ENCODE measurements around the gene HOXA11.

Gene HOXA11

DNA sequence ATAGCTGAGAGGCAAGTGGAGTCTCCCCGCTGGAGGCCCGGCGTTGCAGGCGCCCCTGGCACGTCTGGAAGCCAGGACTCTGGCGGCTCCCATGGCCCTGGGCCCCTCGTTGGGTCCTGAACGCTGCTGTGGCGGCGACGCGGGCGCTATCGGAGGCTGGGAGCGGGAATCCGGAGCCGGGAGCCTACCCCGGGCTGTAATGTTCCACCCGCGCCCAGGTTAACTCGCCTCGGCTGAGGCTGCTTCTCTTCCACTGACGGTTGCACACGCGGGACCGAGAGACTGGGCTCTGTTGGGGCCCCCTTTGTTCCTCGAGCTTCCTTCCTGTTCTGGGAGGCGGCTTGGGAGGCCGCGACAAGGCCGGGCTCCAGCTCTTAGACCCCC lies 40.3 kb downstream of the HOXA11 start:
- no peak for DNase-seq

DNA sequence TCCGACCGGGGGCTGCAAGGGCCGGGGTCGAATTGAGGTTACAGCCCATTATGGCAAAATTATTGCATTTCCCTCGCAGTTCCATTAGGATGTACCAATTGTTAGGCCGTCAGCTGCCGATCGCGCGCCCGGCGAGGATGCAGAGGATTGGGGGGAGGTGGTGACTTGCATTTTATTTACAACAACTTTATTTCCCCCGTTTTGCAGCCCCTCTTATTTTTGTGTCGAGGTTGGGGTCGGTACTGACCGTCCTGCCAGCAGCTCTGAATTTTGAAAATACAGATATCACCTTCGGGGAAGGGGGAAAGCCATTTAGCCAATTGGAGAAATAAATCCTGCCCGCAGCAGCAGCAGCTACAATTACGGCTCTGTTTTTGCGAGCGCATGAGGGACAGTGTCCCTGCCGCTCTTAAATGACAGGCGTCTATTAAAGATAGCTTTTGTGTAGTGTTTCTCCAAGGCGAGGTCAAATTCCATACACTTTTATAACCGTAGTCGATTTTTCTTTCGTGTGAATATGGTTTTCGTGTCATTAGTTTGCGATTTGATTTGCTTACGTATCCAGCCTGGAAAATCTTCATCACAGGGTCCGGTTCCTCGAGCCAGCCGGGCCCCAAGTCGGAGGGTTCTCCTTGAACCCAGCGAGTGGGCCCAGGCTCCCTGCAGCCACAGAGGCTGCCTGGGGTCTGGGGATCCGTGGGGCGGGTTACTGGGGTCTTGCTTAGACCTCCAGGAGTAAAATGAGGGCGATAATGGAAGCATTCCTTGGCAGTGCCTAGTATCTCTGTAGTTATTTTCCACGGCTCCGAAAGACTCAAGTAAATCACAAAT lies 40.9 kb downstream of the HOXA11 start:
- no peak for DNase-seq

GRCh38 chr7:27143023-27143949 lies 41.7 kb downstream of the HOXA11 start, which contains the start of gene HOXA5:
Gene HOXA5, minus strand, starts transcription at chr7:27143681. Its CDS starts 74 bp downstream, at chr7:27143607.
- DNase-seq: no peak

DNA sequence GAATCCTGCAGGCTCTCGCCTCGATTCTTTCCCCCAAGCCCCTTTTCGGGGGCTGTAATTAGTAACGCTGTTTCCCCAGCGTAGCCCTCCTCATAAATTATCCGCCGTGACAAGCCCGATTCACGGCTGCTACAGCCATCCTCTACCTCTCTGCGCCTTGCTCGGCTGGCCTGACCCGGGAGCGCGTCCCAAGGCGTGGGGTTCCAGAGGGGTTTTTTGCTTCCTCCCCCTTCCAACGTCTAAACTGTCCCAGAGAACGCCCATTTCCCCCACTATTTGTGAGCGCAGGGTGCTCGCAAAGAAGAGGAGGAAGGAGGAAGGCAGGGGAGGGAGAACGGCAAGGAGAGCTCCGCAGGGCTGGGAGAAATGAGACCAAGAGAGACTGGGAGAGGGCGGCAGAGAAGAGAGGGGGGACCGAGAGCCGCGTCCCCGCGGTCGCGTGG lies 42.4 kb downstream of the HOXA11 start:
- DNase-seq: no peak

DNA sequence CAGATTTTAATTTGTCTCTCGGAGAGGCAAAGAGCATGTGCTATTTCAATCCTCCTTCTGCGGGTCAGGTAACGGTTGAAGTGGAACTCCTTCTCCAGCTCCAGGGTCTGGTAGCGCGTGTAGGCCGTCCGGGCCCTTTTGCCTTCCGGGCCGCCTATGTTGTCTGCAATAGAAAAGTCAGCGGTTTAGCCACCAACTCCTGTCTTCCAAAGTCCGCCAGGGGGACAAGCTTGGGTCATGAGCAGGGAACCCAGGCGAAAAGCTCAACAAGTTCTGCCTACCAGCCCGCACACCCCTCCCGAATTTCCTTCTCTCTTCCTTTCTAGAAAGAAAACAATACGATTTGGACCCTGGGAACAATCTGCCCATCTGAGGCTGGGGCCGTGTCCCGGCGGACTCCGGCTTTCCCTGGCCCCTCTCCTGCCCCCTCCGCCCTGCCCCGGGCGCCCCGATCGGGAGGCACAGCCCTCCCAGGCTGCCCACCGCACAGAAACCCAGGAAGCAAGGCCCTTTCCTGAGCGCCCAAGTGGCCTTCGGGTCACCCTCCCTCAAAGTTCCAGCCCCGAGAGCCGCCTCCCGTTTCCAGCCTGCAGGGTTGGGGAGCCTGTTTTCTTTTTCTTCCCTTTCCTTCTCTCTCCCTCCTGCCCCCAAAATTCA lies 43.0 kb downstream of the HOXA11 start:
- no peak for DNase-seq

- no peak for DNase-seq
These were observed 43.7 kb downstream of the HOXA11 start for GRCh38 chr7:27141137-27141922.

DNA sequence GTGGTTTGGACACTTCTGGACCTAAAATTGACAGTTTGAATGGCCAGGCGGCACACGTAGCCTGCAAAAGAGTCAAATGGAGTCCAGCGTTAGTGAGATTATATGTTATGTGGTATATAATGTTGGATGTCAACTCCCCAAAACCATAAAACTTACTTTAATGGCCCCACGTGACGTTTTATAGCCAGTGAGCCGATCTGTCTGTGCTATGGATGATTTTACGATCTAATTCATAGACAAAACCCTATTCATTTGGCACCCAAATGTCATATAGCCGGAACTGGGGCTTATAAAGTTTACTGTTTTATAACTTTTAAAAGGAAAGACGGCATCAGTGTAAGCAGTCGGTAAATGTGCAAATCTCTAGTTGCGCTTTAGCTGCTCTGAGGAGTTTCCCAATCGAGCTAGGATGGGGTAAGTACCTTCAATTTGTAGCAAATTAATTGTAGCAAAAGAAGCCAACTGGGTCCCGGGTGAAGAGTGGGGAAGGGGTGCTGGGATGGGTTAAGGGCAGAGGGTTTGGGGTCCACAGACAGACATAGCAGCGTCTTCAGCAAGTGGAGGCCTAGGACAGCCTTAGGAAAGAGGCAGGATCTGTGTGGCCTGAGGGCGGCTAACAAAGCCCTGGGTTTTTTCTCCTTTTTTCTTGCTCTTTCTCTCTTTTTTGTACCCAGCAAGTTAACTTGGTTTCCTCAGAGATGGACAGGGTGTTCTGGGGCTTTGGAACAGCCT lies 44.7 kb downstream of the HOXA11 start:
- no peak for DNase-seq

DNA sequence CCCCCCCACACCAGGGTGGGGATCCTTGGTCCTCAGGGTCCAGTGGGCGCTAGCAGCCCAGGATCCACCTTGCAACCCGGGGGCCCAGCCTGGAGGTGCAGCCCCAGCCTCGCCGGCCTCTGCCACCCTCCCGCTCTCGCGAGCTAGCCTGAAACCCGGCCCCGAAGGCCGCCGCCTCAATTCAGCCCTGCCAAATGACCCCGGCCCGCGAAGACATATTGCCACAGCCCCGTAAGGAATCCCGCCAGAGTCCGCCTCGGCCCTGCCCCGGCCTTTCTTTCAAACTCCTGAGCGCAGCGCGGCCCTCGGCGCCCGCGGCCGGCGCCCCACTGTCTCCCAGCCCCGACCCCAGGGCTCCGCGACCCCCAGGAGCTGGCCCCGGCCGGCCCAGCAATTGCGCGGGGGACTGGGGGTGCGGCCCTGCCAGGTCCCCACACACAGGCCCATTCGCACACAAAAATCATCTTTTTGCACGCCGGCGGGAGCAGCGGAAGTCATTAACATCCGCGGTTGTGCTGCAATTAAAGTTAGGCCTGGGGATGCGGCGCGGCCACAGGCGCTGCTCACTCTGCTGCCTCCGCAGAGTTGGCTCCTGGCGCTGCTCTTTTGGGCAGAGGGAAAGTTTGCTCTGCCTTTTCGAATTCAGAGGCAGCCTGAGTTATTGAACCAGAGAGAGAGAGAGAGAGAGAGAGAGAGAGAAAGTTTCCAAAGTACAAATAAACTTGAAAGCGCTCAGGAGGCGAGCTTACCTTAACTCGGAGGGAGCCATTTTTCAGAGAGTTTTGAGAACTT lies 45.5 kb downstream of the HOXA11 start:
- DNase-seq: no peak

GRCh38 chr7:27138985-27139333 lies 46.1 kb downstream of the HOXA11 start:
- no peak for DNase-seq

DNA sequence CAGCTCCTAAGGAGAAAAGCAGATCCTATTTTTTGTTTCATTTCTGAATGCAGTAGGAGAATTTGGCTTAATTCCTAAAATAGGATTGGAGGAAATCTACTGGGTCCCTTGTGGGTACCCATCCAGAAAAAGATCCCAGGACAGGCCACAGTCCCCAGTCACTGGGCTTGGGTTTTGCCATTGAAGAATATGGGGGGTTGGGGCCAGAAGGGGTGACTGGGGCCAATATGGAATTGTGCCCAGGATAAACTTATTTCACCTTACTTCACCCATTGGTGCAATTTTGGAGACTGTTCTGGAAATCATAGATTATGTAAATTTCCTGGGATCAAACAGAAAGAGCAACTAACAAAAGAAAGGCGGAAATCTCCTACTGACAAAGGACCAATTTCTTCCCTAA lies 46.6 kb downstream of the HOXA11 start:
- no peak for DNase-seq

- DNase-seq: no peak
These were observed 47.3 kb downstream of the HOXA11 start for GRCh38 chr7:27137640-27138315.

DNA sequence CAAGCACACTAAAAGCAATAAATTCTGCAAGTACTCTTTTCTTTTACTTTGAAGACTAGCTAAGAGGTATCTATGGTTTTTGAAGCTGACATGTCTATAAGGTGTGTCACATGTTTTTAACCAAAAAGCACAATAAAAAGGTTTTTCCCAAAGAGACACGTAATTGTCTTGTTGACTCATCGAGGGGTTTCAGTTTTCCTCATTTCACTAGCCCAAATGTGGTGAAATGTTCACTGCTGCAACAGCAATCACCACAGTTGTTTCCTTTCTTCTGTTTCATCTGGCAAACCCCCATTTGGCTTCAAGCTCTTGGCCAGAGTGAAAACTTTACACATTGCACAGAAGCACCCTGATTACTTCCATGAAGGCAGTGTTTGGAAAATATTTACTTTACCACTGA lies 50.6 kb downstream of the HOXA11 start:
- DNase-seq: no peak

GRCh38 chr7:27133409-27134231 lies 51.4 kb downstream of the HOXA11 start:
- DNase-seq: no peak

DNA sequence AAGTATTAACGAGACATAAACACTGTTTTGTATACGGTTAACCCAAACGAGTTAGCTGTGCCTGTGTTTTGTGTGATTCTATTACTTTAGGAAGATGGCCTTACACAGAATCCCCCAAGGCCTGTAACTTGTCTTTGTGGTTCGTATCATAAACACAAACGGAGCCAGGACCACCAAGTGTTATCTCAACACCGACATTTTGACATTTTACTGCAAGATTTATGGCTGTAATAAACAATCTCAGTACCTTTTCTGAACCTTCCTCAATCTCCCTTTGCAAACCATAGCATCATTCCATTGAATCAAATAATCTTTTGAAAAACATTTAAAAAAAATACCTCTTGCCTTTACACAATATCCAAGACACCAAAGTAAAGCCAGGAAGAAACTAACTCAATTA lies 52.1 kb downstream of the HOXA11 start:
- DNase-seq: no peak

GRCh38 chr7:27132214-27132613 lies 52.8 kb downstream of the HOXA11 start:
- DNase-seq: no peak

- DNase-seq: no peak
These were observed 53.6 kb downstream of the HOXA11 start for GRCh38 chr7:27131390-27131819.

Measured in effector CD8-positive, alpha-beta T cell (primary cell).